Skeletal muscle tissue (tissue), 4 donors: ENCODE measurements around the gene RAB27B. TPM values are rescaled to one million over a fixed set of nuclear protein-coding genes. Genes with fewer than 3 reads are reported as not detected.
"Not testable (repeated sequence)": the region's sequence is repeated elsewhere in the genome, so short reads cannot be mapped to it uniquely, and the experiment has no call there.

Experiments
- H3K27ac ChIP-seq: one replicate; pipeline ENCODE4 v1.7.0; 2013; ENCODE audit warnings: mild to moderate bottlenecking, low read depth, low read length, inconsistent platforms
- H3K27me3 ChIP-seq, 3 donors: one replicate each; pipeline ENCODE4 v1.7.0; 2013; ENCODE audit warnings: low read length in 3 of 3; ENCODE audit not compliant: control insufficient read depth in 3 of 3, insufficient read depth in 3 of 3
- H3K36me3 ChIP-seq, 3 donors: one replicate each; pipeline ENCODE4 v1.7.0; 2013; ENCODE audit warnings: low read length in 3 of 3; ENCODE audit not compliant: control insufficient read depth in 3 of 3, insufficient read depth in 3 of 3
- H3K4me1 ChIP-seq, 3 donors: one replicate each; pipeline ENCODE4 v1.7.0; 2013; ENCODE audit warnings: low read length in 3 of 3, mild to moderate bottlenecking in 3 of 3; ENCODE audit not compliant: control insufficient read depth in 3 of 3, insufficient read depth in 3 of 3
- H3K4me3 ChIP-seq, 3 donors: one replicate each; pipeline ENCODE4 v1.7.0; 2013; ENCODE audit warnings: low read length in 3 of 3
- H3K9ac ChIP-seq, 3 donors: one replicate each; pipeline ENCODE4 v1.7.0; 2013; ENCODE audit warnings: low read length in 3 of 3, mild to moderate bottlenecking in 3 of 3, moderate library complexity in 2 of 3, low read depth in 1 of 3
- H3K9me3 ChIP-seq, 3 donors: one replicate each; pipeline ENCODE4 v1.7.0; 2013; ENCODE audit warnings: low read length in 3 of 3; ENCODE audit not compliant: control insufficient read depth in 3 of 3
- total RNA-seq: library from RNA; depleted of rRNA; stranded (reverse); fragments of >200 nt; gene quantifications from one replicate; pipeline ENCODE4 v1.2.3, GENCODE V29; 2014
- donor health status: Osteomylitis.

RAB27B gene
- total RNA-seq, 1 donor from 2014 or later: 1.0 TPM

- H3K36me3 ChIP-seq: no peaks in the 10 kb centered on the region
- no peak overlapping the region for H3K9ac ChIP-seq
- no peaks in the 10 kb centered on the region for H3K9me3 ChIP-seq
- H3K27me3 ChIP-seq: peaks cover 0 to 5% (median 0%) of the 10 kb centered on the region in 3 donors
- H3K27ac ChIP-seq: no peak overlapping the region
- peaks cover 3 to 9% (median 5%) of the 10 kb centered on the region in 3 donors for H3K4me1 ChIP-seq
- no peak overlapping the region for H3K4me3 ChIP-seq
Observed at GRCh38 chr18:54830260-54830659, 2.0 kb downstream of the RAB27B start.

- Histone ChIP-seq H3K27me3 (peaks cover 0 to 5% (median 0%) of the 10 kb centered on the region in 3 donors), H3K4me1 (peaks cover 3 to 9% (median 5%) of the 10 kb centered on the region in 3 donors)
Observed at GRCh38 chr18:54830866-54831265, 2.6 kb downstream of the RAB27B start.

GRCh38 chr18:54835944-54836343 lies 7.7 kb downstream of the RAB27B start:
- Histone ChIP-seq H3K9ac (no peak overlapping the region), H3K27me3 (no peaks in the 10 kb centered on the region)

More at GRCh38 chr18:54830866-54831265, 2.6 kb downstream of the RAB27B start:
- H3K27ac ChIP-seq: no peak overlapping the region
- no peaks in the 10 kb centered on the region for H3K36me3 ChIP-seq
- no peak overlapping the region for H3K9ac ChIP-seq
- no peak overlapping the region for H3K4me3 ChIP-seq
- H3K9me3 ChIP-seq: no peaks in the 10 kb centered on the region

DNA sequence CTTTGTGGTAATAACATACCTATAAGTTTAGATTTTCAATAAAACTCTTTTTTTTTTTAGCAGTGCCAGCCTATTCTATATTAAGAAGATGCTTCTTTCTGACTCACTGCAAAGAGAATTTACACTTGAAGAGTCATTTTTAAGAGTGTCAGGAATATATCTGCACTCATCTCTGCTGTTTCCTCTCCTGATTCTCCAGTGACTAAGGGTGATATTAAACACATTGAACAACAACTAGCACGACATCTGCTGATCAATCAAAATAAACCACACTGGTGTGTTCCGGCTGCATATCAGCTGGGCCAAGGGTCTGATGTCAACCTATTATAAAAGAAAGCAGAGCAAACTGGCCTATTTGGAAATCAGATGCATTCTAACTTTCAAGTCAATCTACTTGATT lies 15.0 kb downstream of the RAB27B start:
- Histone ChIP-seq H3K27me3 (no peaks in the 10 kb centered on the region), H3K27ac (no peak overlapping the region)

More at GRCh38 chr18:54835944-54836343, 7.7 kb downstream of the RAB27B start:
- no peak overlapping the region for H3K27ac ChIP-seq
- H3K9me3 ChIP-seq: no peaks in the 10 kb centered on the region
- H3K4me3 ChIP-seq: no peak overlapping the region
- H3K4me1 ChIP-seq: no peaks in the 10 kb centered on the region
- H3K36me3 ChIP-seq: no peaks in the 10 kb centered on the region

GRCh38 chr18:54845787-54846186 lies 17.5 kb downstream of the RAB27B start:
- Histone ChIP-seq H3K36me3 (no peaks in the 10 kb centered on the region), H3K9me3 (no peaks in the 10 kb centered on the region), H3K27ac (no peak overlapping the region), H3K9ac (no peak overlapping the region), H3K4me3 (no peak overlapping the region), H3K4me1 (no peaks in the 10 kb centered on the region), H3K27me3 (no peaks in the 10 kb centered on the region)

More for the DNA sequence above, 15.0 kb downstream of the RAB27B start:
- no peaks in the 10 kb centered on the region for H3K4me1 ChIP-seq
- no peak overlapping the region for H3K4me3 ChIP-seq
- no peak overlapping the region for H3K9ac ChIP-seq
- H3K36me3 ChIP-seq: no peaks in the 10 kb centered on the region
- no peaks in the 10 kb centered on the region for H3K9me3 ChIP-seq

DNA sequence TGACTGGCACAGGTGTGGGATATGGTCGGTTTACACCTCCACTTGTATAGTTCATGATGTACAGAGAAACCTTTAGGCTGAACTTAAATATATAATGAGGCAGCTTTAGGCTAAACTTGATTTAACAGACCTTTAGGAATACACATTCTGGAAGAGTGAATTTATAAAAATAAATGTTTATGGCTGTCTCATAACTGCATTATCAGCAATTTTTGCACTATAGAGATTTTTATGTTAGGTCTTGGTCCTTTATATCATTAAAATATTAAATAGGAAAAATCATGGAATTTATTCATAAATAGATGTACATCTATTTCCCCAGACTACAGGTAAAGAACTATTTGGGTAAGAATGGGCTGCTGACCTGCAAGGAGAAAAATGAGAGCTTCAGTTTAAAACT lies 19.8 kb downstream of the RAB27B start:
- H3K27me3 ChIP-seq: no peaks in the 10 kb centered on the region
- H3K4me3 ChIP-seq: no peak overlapping the region
- H3K4me1 ChIP-seq: no peaks in the 10 kb centered on the region
- no peak overlapping the region for H3K9ac ChIP-seq
- H3K9me3 ChIP-seq: no peaks in the 10 kb centered on the region
- H3K27ac ChIP-seq: no peak overlapping the region
- H3K36me3 ChIP-seq: no peaks in the 10 kb centered on the region

GRCh38 chr18:54849683-54850082 lies 21.4 kb downstream of the RAB27B start:
- no peak overlapping the region for H3K4me3 ChIP-seq
- no peaks in the 10 kb centered on the region for H3K9me3 ChIP-seq
- H3K27me3 ChIP-seq: no peaks in the 10 kb centered on the region
- H3K27ac ChIP-seq: no peak overlapping the region
- no peak overlapping the region for H3K9ac ChIP-seq
- no peaks in the 10 kb centered on the region for H3K36me3 ChIP-seq
- H3K4me1 ChIP-seq: no peaks in the 10 kb centered on the region

- H3K27ac ChIP-seq: no peak overlapping the region
- no peak overlapping the region for H3K4me3 ChIP-seq
- H3K9me3 ChIP-seq: no peaks in the 10 kb centered on the region
- H3K36me3 ChIP-seq: no peaks in the 10 kb centered on the region
- no peaks in the 10 kb centered on the region for H3K4me1 ChIP-seq
- no peaks in the 10 kb centered on the region for H3K27me3 ChIP-seq
- H3K9ac ChIP-seq: no peak overlapping the region
Observed at GRCh38 chr18:54850598-54850997, 22.3 kb downstream of the RAB27B start.

GRCh38 chr18:54852780-54853675 lies 24.8 kb downstream of the RAB27B start:
- no peak overlapping the region for H3K9ac ChIP-seq
- H3K27me3 ChIP-seq: no peaks in the 10 kb centered on the region

DNA sequence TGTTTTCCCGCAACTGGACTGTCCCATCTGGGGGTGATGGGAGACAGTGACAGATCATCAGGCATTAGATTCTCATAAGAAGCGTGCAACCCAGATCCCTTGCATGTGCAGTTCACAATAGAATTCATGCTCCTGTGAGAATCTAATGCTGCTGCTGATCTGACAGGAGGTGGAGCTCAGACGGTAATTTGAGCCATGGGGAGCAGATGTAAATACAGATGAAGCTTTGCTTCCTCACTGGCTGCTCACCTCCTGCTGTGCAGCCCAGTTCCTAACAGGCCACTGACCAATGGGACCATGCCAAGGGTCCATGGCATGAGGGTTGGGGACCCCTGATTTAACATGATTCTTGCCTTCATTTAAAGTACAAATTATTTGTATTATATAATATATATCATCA lies 26.8 kb downstream of the RAB27B start:
- not testable (repeated sequence) for H3K9ac ChIP-seq, H3K9me3 ChIP-seq, H3K4me1 ChIP-seq, H3K27me3 ChIP-seq, H3K36me3 ChIP-seq, H3K4me3 ChIP-seq, H3K27ac ChIP-seq

More at GRCh38 chr18:54852780-54853675, 24.8 kb downstream of the RAB27B start:
- Histone ChIP-seq H3K36me3 (no peaks in the 10 kb centered on the region), H3K4me3 (no peak overlapping the region), H3K4me1 (no peaks in the 10 kb centered on the region), H3K27ac (no peak overlapping the region), H3K9me3 (no peaks in the 10 kb centered on the region)
